Astrocyte of the hippocampus (primary cell): ENCODE data around the gene RARG.

Experiments used
- DNase-seq: peaks from one replicate; pipeline ENCODE4 v3.0.0; 2011; ENCODE audit warnings: low read depth, low spot score

The RARG gene

DNA sequence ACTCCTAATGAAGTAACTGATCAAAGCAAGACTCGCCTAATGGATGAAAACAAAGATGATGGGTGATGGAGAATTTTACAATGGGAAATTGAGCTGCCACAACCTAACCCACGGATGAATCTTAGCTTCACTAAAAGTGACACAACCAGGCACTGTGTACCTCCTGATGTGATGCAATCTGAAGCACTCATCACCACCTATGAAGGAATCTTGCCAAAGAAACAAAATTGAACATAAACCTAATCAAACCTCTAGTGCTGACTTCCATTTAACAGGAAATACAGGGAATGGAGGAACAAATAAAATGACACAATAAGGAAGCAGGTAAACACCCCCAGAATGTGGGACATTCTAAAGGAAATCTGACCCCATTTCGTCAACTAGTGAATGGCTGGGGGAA is 13.3 kb upstream of the RARG start:
- no peak for DNase-seq

DNA sequence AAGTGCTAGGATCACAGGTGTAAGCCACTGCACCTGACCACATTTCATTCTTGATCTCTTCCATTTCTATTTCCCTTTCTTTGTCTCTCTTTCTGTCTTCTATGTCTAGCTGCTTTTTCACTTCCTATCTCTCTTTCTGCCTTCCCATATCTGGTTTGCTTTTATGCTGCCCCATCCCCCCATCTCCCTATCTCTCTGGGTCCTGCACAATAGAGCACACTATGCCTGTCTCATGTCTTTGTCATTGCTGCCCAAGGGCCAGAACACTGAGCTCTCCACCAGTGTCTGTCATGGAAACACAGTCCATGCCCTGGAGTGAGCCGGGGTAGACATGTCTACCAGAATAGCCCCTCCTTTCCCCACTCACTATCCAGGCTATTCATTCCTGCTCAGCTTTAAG is 12.3 kb upstream of the RARG start:
- DNase-seq = no peak

- no peak for DNase-seq
Observed at GRCh38 chr12:53241623-53242412, 9.8 kb upstream of the RARG start.

DNA sequence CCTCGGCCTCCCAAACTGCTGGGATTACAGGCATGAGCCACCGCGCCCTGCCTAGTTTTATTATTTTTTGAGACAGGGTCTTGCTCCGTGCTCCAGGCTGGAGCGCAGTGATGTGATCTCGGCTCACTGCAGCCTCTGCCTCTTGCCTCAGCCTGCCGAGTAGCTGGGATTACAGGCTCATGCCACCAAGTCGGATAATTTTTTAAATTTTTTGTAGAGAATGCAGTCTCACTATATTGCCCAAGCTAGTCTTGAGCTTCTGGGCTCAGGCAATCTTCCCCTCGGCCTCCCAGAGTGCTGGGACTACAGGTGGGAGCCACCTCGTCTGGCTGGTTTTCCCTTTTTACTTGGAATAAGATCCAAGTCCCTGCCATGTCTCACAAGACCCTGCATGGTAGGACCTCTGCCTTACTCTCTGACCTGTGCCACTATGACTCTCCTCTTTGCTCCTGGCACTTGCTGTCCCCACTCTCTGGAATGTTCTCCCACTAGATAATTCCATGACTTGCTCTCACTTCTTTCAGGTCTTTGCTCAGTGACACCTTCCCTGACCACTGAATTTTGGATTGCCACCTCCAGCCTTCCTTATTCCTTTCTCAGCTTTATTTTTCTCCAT is 7.7 kb upstream of the RARG start:
- no peak for DNase-seq

DNA sequence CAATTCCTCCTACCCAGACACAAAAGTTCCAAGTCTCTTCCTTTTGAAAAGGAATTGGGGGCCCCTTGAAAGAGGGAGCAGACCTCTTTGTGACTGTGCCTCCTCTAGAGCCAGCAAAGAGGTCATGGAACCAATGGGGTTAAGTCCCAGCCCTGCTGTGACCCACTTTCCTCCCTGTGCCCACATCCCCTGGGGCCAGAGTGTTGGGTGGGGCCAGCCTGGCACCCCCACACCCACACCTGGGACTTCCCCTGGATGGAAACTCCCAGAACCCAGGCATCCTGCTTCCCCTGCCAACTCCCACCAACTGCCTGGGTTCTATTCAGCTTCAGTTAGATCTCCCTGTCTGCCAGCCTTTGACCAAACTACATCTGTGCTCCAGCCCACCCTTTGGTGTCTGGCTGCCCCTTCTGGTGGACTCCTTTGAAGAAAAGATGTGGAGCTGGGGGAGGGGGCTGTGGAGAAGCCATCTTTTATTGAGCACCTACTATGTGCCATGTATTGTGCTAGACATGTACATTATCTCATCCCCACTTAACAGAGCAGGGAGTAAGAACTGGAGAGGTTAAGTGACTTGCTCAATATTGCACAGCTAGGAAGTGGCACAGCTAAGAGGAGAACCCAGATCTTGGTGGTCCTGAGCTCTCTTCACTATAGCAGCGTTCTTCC is 4.6 kb upstream of the RARG start:
- DNase-seq = no peak

- DNase-seq = no peak
Observed at GRCh38 chr12:53235742-53236442, 3.9 kb upstream of the RARG start.

GRCh38 chr12:53235164-53235563 is 3.2 kb upstream of the RARG start:
- no peak for DNase-seq

DNA sequence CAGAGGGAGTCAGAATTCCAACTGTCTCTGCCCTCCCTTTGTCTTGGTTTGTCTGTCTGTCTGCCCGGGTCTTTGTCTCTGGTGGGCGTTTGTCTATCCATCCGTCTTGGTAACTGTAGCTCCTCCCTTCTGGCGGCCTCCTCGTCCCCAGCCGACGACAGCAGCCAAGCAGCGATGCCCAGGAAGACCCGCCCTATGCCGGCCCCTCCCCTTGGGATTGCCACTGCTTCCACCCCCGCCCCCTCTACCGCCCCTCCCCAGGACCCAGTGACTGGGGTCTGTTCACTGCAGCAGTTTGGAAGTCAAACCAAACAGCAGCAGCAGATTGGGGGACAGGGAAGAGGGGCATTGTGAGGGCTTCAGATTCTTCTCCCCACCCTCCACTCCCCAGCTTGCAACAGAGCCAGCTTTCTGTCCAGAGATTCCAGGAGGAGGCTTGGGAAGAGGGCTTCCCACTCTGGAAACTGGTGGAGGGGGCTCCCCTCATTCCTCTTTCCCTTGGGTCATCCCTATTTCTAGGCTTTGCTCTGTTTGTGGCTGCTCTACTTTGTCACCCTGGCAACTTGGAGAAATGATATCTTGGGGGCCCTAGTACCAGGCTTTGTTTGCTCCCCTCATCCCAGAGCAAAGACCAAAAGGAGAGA is 2.4 kb upstream of the RARG start:
- DNase-seq = peak; percentile 36

DNA sequence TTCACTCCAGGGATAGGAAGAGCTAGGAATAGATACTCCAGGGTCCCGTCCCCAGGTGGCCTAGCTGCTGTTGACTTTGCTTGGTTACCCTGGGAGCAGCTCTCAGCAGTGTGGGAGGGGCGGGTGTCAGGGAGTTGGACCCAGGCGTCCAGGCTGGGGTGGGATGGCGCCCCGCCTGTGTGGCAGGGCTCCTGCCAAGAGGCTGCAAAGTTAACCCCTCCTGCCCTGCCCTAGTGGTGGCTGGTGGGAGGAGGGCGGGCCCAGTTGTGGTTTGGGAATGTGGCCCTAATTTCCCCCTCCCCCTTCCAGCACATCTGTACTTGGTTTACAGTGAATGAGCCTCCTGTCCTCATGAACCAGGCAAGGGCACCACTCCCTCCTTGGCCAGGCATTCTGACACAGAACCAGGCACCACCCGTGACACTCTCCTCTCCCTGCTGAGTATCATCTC is 1.7 kb upstream of the RARG start:
- no peak for DNase-seq

DNA sequence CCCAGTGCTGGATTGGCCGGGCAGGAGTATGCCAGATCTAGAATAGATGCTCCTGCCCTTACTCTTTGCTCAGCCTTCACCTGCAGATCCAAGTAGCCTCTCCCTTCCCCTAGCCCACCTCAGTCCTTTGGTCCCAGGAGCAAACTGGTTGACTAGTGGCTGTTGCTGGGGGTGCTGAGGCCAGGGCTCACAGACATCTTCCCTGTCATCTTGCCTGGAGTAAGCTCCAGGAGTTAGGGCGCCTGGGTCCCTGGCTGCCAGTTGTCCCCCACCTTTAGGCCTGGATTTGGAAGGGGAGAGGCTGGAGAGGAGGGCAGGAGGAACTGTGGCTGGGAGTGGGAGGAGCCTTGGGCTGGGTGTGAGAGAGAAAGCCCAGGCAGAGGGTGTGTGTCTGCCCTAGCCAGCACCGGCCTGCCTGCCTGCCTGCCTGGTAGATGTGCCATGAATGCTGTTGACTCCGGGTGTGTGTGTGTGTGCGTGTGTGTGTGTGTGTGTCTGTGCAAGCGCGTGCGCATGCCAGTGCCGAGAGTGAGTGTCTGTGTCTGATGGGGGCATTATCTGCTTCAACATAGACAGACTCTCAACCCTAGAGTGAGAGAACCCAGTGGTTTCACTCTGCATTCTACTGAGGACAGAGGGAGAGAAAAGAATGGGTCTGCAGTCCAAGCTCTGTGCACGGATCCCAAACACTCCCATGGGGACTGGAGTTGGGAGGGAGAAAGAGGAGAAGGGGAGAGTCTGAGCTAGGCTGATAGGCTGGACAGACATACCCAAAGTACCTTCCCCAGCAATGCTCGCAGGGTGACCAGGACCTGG is 845 bp upstream of the RARG start:
- DNase-seq = peak; percentile 59

DNA sequence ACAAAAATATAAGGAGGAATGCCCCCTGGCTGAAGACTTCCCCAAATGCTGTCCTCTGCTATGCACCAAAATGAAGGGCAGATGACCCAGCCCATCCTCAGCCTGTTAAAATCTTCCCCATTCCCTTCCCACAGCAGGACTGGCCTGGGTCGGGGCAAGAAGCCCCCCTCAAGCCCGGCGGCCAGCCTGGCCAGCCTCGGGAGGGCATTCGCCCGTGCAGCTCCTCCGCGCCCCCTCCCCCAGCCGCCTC is 413 bp downstream of the RARG start:
- no peak for DNase-seq

DNA sequence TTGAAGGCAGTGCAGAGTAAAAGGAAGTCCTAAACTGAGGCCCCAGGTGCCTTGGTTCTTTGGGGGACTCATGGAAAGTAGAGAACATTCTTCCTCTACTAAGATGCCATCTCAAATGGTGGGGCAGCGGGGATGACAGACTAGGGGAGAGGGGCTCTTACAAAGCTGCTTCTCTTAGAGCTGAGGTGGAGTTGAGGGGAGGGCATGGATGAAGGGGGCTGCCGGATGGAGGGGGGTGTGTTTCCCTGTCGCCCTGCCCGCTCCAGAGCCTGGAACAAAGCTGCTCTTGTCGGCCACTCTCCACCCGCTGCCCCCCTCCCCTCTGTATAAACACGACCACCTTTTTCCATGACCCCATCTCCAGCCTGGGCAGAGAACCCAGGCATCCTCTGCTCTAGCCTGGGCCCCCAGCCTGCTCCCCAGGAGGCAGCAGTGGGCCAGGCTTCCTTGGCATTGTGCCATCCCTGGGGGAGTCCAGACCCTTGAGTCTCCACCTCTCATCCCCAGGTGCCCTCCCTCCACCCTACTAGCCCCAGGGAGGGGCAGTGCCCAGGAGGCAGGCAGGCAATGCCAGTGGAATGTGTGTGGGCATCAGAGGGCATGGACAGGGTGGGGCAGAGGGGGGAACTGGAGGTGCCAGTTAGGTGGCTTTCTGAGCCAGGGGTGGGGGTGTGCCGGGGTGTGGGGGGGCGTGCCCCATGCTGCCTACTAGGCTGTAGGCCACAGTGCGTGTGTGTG is 1.7 kb downstream of the RARG start:
- DNase-seq = peak; percentile 16

- DNase-seq = no peak
Observed at GRCh38 chr12:53229454-53229853, 2.6 kb downstream of the RARG start.

GRCh38 chr12:53227836-53228235 is 4.2 kb downstream of the RARG start:
- DNase-seq = no peak

DNA sequence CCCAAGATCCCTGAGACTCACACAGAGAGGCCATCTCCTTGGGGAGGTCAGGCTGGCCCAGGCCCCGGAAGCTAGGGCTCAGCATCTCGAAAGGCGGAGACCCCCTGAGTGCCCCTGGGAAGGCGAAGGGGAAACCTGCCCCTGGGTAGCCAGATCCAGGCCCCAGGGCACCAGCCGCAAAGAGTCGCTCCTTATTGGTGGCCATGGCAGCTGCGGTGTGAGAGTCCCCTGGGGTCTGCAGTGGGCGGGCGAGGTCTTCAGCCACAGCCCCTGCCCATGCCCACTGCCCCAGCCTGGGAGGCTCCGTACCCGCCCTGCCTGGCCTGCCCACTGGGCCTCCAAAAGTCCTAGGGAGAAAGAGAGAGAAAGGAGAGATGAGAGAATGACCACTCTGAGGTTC is 4.7 kb downstream of the RARG start:
- DNase-seq = no peak

DNA sequence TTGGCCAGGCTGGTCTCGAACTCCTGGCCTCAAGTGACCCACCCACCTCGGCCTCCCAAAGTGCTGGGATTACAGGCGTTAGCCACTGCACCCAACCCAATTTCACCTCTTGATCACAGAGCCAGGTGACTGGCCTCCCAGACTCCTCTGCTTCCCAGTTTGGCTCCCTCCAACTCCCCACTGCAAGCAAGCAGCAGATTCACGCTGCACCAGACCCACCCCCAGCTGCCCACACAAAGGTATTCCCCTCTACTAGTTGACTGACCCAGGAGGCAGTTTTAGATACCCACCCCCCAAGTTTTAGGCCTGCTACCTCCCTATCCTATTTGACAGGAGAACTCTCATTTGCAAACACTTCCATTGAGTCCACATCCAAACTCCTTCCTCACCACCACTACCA is 5.2 kb downstream of the RARG start:
- no peak for DNase-seq

GRCh38 chr12:53225635-53226424 is 6.2 kb downstream of the RARG start:
- no peak for DNase-seq

GRCh38 chr12:53224897-53225634 is 6.9 kb downstream of the RARG start:
- peak; percentile 31 for DNase-seq
